Osteoblast (primary cell): ENCODE results near the gene IRF2BPL. TPM values are rescaled to one million over a fixed set of nuclear protein-coding genes. Genes with fewer than 3 reads are reported as not detected.

Source experiments
- DNase-seq: peaks from one replicate; pipeline ENCODE4 v3.0.0; 2011; ENCODE audit warnings: low spot score, mixed read lengths; ENCODE audit not compliant: insufficient read length; ENCODE audit errors: missing footprints
- H2AFZ ChIP-seq: 2 replicates; pipeline ENCODE4 v1.6.0; 2011; ENCODE audit warnings: mild to moderate bottlenecking, low read length
- H3K27ac ChIP-seq: 2 replicates; pipeline ENCODE4 v1.5.1; 2011; ENCODE audit warnings: mild to moderate bottlenecking, low read depth, low read length, moderate library complexity
- H3K27me3 ChIP-seq: 2 replicates; pipeline ENCODE4 v1.6.0; 2012; ENCODE audit warnings: mild to moderate bottlenecking, control low read depth, inconsistent platforms, low read length, moderate library complexity; ENCODE audit not compliant: insufficient read depth
- H3K36me3 ChIP-seq: 2 replicates; pipeline ENCODE4 v1.5.1; 2011; ENCODE audit warnings: mild to moderate bottlenecking, low read length, control low read depth, moderate library complexity; ENCODE audit not compliant: insufficient read depth
- H3K4me1 ChIP-seq: 2 replicates; pipeline ENCODE4 v1.5.1; 2011; ENCODE audit warnings: mild to moderate bottlenecking, low read length, control low read depth, moderate library complexity; ENCODE audit not compliant: insufficient read depth
- H3K4me2 ChIP-seq: 2 replicates; pipeline ENCODE4 v1.6.0; 2011; ENCODE audit warnings: mild to moderate bottlenecking, low read length; ENCODE audit not compliant: insufficient read depth
- H3K4me3 ChIP-seq: fragments of 200-600 bp; sonication (generic); 3 replicates; pipeline ENCODE4 v1.5.1; 2012; ENCODE audit warnings: mild to moderate bottlenecking, low read length, inconsistent platforms; ENCODE audit not compliant: insufficient read depth
- H3K79me2 ChIP-seq: 2 replicates; pipeline ENCODE4 v1.6.0; 2012; ENCODE audit warnings: mild to moderate bottlenecking, low read length, control low read depth, inconsistent platforms; ENCODE audit not compliant: insufficient read depth
- H3K9me3 ChIP-seq: 2 replicates; pipeline ENCODE4 v1.5.1; 2011; ENCODE audit warnings: low read depth, low read length, control low read depth
- H4K20me1 ChIP-seq: 2 replicates; pipeline ENCODE4 v1.6.0; 2012; ENCODE audit warnings: mild to moderate bottlenecking, low read length, control low read depth; ENCODE audit not compliant: insufficient read depth
- total RNA-seq: library from RNA; depleted of rRNA; stranded (reverse); fragments of >200 nt; gene quantifications from 2 replicates; pipeline ENCODE4 v1.2.3, GENCODE V29; 2012
- TF ChIP-seq, protein P1 (sequence below): IDR thresholded peaks from 2 replicates; pipeline ENCODE4 v1.5.1; 2011; ENCODE audit warnings: mild to moderate bottlenecking, low read depth, low read length, moderate library complexity; ENCODE audit errors: extremely low read depth

The IRF2BPL gene
- total RNA-seq, 1 donor = 26.4 TPM

DNA sequence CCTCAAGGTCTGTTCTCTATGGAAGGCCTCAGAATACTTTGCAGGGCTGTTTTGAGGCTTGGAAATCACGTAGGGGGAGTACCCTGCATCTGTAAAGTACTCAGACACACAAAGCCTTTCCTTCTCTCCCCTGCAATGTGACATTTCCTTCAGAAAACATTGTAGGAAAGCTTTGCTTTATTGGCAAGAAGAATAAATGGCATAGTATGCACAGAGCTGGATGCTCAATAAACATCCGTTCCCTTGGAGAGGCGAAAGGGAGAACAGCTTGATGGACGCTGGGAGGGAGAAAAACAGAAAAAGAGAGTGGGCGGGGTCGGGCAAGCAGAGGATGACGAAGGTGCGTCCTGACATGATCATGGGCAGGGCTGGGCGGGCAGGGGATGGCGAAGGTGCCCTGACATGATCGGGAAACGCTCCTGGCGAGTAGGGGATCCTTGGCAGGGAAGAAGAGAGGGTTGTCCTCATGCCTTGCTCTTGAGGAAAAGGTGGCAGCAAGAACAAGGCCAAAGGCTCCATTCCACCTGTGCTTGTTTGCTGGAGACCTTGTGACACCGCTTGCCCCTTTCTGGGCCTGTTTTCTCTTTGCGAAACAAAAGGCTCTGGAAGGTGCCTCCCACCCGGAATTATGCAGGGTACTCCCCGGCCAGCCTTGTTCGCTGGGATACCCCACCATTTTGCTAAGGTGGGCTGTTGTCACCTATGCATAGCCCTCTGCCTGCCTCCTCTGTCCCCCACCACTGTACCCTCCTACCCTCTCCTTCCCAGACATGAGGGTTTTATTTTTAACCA lies 21.1 kb downstream of the IRF2BPL start:
- Histone ChIP-seq H3K4me1 (peaks cover 9% of the 10 kb centered on the region), H2AFZ (no peak overlapping the region), H3K27me3 (peaks cover 6% of the 10 kb centered on the region), H3K27ac (no peak overlapping the region), H3K4me3 (no peak overlapping the region), H3K9me3 (no peaks in the 10 kb centered on the region), H4K20me1 (no peaks in the 10 kb centered on the region), H3K79me2 (no peaks in the 10 kb centered on the region), H3K4me2 (no peak overlapping the region), H3K36me3 (no peaks in the 10 kb centered on the region)
- TF ChIP-seq, protein P1, sequence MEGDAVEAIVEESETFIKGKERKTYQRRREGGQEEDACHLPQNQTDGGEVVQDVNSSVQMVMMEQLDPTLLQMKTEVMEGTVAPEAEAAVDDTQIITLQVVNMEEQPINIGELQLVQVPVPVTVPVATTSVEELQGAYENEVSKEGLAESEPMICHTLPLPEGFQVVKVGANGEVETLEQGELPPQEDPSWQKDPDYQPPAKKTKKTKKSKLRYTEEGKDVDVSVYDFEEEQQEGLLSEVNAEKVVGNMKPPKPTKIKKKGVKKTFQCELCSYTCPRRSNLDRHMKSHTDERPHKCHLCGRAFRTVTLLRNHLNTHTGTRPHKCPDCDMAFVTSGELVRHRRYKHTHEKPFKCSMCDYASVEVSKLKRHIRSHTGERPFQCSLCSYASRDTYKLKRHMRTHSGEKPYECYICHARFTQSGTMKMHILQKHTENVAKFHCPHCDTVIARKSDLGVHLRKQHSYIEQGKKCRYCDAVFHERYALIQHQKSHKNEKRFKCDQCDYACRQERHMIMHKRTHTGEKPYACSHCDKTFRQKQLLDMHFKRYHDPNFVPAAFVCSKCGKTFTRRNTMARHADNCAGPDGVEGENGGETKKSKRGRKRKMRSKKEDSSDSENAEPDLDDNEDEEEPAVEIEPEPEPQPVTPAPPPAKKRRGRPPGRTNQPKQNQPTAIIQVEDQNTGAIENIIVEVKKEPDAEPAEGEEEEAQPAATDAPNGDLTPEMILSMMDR = no peak
- no peak for DNase-seq

DNA sequence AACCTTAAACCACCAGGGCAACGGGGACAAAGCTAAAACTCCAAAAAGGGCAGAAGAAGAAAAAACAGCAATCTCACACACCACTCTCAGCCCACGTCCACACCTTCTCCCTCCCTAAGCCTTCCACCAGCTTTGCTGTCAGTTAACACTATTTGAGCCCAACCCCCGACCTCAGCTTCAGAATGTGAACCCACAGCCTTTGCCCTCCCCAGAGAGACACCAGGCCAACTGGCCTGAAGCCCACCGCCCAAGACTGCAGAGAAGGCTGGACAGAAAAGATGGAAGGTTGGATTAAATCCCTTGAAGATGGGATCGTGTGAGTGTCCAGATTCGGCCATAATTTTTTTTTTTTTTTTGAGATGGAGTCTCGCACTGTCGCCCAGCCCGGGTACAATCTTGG lies 22.4 kb downstream of the IRF2BPL start:
- Histone ChIP-seq H3K27ac (no peak overlapping the region), H3K4me2 (no peak overlapping the region), H2AFZ (no peak overlapping the region), H3K79me2 (no peaks in the 10 kb centered on the region), H3K36me3 (no peaks in the 10 kb centered on the region), H3K27me3 (no peaks in the 10 kb centered on the region), H4K20me1 (no peaks in the 10 kb centered on the region), H3K4me3 (no peak overlapping the region), H3K9me3 (no peaks in the 10 kb centered on the region), H3K4me1 (peaks cover 9% of the 10 kb centered on the region)
- TF ChIP-seq, protein P1 = no peak
- no peak for DNase-seq

DNA sequence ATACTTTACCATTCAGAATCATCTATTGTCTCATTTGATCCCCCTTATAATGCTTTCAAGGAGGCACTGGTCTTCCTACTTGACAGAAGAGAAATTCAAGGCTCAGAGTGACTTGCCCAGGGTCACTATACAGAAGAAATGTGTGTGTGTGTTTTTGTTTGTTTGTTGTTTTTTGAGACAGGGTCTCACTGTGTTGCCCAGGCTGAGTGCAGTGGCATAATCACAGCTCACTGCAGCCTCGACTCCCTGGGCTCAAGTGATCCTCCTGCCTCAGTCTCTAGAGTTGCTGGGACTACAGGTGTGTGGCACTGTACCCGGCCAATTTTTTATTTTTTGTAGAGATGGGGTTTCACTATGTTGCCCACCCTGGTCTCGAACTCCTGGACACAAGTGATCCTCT lies 22.9 kb downstream of the IRF2BPL start:
- DNase-seq = no peak
- peaks cover 9% of the 10 kb centered on the region for H3K4me1 ChIP-seq
- no peaks in the 10 kb centered on the region for H3K36me3 ChIP-seq
- no peaks in the 10 kb centered on the region for H4K20me1 ChIP-seq
- H3K79me2 ChIP-seq = no peaks in the 10 kb centered on the region
- TF ChIP-seq, protein P1 = no peak
- H3K27me3 ChIP-seq = no peaks in the 10 kb centered on the region
- no peak overlapping the region for H2AFZ ChIP-seq
- no peaks in the 10 kb centered on the region for H3K9me3 ChIP-seq
- H3K4me2 ChIP-seq = no peak overlapping the region
- no peak overlapping the region for H3K4me3 ChIP-seq
- no peak overlapping the region for H3K27ac ChIP-seq

DNA sequence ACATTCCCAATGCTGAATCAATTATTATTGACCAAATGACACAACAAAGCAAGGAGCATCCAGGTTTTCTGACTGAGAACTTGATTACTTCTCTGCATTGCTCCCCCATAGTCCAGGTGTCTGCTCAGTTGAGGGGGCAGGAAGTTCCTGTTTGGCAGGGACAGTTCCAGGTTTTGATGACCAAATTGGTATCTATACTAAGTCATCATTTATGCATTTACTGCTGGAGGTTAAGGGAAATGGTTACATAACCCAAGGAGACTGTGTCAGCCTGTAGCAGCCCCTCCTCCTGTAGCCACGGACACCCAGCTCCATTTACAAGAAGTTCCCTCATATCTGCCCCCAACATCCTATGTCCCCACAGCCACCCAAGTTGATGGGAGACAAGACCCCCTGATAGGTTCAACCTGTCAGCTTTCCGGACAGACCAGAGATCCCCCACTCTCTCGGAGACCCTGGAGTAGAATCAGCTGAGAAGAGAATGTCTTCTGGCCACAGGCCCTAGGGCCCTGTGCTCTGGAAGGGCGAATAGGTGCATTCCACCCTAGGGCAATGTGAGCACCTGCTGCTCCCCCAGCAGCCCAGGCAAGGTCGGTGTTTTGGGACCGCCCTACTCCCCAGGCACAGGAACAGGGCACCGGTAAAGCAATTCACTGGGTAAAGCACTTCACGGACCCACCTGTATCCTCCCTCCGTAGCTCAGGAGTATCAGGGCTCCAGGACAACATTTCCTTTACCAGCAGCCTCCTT lies 23.6 kb downstream of the IRF2BPL start:
- Histone ChIP-seq H3K36me3 (no peaks in the 10 kb centered on the region), H3K27me3 (no peaks in the 10 kb centered on the region), H3K9me3 (no peaks in the 10 kb centered on the region), H3K4me2 (no peak overlapping the region), H3K4me3 (no peak overlapping the region), H3K27ac (peak overlapping the region; percentile 2), H3K79me2 (no peaks in the 10 kb centered on the region), H2AFZ (no peak overlapping the region), H4K20me1 (no peaks in the 10 kb centered on the region), H3K4me1 (peaks cover 9% of the 10 kb centered on the region)
- no peak for DNase-seq
- TF ChIP-seq, protein P1 = no peak
